ACHN (cell line): ENCODE data around the gene MLPH.

Experiments used
- DNase-seq: peaks from one replicate; pipeline ENCODE4 v3.0.0-alpha.2; 2015
- in situ Hi-C: cut with HindIII; loops from 2 replicates; pipeline ENCODE4 v1.10.0; 2017; ENCODE audit warnings: low sequenced_read_pairs, low pct_ligation_motif_present, low pct_unique_long_range_greater_than_20kb

Gene MLPH, protein sequence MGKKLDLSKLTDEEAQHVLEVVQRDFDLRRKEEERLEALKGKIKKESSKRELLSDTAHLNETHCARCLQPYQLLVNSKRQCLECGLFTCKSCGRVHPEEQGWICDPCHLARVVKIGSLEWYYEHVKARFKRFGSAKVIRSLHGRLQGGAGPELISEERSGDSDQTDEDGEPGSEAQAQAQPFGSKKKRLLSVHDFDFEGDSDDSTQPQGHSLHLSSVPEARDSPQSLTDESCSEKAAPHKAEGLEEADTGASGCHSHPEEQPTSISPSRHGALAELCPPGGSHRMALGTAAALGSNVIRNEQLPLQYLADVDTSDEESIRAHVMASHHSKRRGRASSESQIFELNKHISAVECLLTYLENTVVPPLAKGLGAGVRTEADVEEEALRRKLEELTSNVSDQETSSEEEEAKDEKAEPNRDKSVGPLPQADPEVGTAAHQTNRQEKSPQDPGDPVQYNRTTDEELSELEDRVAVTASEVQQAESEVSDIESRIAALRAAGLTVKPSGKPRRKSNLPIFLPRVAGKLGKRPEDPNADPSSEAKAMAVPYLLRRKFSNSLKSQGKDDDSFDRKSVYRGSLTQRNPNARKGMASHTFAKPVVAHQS

DNA sequence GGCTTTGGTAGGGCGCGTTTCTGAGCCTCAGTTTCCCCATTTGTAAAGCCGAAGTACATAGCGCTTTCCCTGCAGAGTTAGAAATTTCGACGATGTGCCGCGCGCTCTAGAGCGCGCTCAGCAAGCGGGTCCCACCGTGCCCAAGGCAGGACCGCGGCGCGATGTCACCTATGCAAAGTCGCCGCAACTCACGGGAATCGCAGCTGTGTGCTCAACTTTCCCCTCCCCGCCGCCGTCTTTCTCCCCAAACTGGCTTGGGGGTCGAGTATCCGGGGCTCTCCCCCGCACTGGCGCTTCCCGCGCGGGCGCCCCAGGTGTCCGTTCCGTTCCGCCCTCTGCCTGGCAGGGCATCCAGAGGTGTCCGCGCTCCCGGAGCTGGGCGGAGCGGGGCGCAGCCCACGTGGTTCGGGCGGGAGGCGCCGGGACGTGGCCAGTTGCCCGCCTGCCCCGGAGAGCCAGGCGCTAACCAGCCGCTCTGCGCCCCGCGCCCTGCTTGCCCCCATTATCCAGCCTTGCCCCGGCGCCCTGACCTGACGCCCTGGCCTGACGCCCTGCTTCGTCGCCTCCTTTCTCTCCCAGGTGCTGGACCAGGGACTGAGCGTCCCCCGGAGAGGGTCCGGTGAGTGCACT is at the start of gene MLPH:
Gene MLPH (plus strand): TSS at position 433 of the 630 bp plus-strand sequence. CDS start 6,176 bp downstream, outside the sequence.
- in situ Hi-C loops = no loop called here
- DNase-seq = peak; percentile 50

DNA sequence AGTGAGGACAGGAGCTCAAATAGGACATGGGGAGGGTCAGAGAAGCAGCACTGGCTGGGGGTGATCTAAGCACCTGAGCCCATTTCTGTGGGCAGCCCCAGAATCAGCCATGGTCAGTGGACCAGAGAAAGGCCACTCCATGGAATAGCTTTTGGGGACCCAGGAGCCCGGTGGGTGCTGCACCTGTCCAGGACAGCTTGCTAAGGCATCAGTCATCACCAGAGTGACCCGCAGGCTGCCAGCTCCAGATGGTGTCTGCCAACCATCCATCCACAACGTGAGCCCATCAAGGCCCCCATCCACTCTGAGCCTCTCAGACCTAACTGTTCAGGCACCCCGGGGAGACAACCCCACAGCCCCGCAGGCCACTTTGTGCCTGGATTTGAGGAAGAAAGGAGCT is 49.5 kb upstream of the MLPH start:
- no peak for DNase-seq
- in situ Hi-C loops = no loop called here

DNA sequence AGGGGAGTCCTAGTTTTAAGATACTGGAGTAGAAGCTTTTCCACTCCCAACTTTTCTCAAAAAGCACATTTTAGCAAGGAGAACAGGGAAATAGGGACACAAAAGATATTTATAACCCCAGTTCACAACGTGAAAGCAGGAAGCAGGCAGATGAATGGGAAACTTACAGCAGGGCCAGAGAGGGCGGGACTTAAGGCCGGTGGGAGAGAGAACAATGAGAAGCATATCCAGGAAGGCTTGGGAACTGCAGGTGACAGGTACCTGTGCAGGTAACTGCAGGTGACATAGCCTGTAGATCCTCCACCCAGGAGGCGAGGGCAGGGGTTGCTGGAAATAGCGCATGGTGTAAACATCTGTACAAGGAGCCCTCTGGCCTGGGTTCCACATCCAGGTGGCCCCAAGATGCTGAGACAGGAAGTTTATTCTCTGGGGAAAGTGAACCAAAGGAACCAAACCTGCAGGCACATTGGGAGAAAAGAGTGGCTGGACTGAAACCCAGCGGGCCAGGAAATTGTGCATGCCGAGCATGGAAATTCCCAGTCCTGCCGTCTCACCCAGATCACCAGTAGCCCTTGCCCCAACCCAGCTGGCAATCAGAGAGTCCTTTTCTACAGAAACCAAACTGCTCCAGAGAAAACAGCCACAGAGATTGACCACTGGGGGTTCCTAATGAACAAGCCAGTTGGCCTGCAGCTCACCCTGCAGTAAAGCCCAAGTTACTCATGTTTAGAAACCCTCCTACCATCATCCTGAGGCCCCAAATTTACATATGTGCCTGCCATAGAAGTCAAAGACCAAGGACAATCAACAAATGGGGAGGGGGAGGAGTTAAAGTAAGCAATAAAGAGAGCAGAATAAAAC is 48.7 kb upstream of the MLPH start:
- DNase-seq = no peak
- in situ Hi-C loops = no loop called here

DNA sequence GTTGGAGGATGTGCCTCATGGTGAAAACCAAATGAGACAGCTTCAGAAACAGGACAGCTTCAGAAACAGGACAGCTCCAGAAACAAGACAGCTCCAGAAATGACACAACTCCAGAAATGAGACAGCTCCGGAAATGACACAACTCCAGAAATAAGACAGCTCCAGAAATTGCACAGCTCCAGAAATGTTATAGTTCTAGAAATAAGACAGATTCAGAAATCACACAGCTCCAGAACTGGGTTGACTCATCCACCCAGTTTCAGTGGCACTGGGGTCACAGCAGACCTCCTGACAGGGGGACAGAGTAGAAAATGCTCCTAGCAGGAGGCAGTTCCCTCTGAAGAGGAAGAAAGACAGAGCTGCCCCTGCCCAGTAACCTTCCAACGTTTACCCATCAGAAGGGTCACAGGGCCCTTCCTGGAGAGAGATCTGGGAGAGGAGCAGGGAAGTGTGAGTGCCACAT is 46.2 kb upstream of the MLPH start:
- DNase-seq = no peak

DNA sequence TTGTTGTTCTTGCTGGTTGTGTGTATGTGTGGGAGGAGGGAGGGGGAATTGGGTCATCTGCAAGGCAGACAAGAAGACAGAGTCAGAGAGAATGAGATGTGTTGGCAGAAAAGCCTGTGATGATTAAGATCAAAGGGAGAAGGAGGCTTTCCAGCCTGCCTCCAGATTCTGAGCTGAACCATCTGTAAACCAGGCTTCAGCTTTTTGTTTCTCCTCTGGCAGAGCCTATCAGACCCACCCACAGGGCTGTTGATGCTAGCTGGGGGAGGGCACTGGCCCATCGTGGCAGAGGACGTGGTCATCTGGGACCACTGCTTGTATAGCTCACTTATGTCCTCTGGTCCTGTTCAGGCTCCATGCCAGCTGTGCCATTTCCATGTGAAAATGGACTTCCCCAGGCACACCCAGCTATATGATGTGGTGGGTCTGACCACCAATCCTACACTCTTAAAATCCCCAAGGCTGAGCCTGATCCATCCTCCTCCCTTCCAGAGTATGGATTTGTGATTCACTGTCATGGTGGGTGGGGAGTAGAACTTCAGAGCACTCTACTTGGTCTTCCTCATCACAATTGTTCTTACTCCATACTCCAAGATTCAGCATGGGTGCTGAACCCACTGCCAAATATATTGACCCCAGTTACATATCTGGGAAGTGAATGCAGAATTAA is 45.3 kb upstream of the MLPH start:
- no peak for DNase-seq
- in situ Hi-C loops = no loop called here

More for the DNA sequence above, 46.2 kb upstream of the MLPH start:
- in situ Hi-C loops = no loop called here

DNA sequence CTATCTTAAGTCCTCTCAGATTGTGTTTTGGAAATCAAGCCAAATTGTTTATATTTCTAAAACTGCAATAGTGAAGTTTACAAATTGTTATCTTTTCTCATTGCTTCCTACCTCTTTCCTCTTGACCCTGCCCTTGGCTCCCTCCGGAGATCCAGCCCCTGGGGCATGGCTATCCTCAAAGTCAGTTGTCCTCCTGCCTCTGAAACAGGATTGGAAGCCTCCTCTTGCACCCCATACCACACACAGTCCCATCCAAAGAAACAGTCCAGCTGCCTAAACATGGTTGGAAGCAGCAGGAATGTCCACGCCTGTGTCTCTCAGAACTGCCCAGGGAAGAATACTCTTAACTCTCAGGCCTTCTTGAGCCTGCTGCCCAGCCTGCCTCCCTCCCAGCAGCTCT is 43.0 kb upstream of the MLPH start:
- in situ Hi-C loops = no loop called here
- DNase-seq = no peak

DNA sequence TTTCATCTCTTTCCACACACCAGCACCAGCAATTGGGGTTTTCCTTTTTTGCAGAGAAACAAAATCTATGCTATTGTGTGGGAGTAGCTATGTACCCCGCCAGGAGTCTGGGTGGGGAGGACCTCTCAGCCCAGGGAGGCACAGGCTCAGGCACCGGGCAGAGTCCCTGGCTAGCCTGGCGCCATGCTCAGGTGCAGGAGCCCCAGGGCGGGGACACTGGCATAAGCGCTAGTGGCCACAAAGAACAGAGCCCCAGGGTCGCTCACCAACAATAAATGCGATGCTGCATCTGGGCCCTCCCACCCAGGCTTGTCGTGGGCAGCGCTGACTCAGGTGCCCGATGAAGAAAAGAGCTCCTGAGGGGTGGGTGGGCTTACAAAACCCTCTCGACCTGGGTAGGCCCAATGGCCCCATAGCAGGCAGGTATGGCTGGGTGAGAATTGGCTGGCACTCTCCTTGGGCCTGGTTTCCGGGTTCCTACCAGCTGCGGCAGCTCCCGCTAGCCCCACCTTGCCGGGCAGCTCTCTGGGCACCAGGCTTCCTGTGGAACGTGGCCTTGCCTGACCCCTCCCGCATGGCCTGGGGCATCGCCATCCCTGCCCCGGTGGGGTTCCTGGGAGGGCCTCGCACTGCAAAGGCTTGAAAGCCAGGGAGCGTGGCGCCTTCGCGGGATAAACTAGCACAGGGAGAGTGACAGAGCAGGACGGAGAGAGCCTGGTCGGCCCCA is 41.3 kb upstream of the MLPH start:
- in situ Hi-C loops = no loop called here
- no peak for DNase-seq

DNA sequence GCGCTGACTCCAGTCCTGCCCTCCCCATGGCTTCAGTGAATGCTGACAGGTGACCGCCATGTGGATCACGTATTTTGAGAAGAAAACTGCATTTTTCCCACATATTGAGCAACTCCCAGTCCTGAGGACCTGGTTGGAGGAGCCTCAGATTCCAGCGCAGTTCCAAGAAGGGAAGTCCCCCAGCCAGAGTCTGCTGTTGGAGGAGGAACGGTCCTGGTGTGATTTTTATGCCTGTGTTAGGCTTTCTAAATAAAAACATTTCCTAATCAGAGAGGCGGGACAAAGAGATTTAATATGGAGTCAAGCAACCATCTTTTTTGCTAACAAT is 40.7 kb upstream of the MLPH start:
- DNase-seq = no peak
- in situ Hi-C loops = no loop called here

DNA sequence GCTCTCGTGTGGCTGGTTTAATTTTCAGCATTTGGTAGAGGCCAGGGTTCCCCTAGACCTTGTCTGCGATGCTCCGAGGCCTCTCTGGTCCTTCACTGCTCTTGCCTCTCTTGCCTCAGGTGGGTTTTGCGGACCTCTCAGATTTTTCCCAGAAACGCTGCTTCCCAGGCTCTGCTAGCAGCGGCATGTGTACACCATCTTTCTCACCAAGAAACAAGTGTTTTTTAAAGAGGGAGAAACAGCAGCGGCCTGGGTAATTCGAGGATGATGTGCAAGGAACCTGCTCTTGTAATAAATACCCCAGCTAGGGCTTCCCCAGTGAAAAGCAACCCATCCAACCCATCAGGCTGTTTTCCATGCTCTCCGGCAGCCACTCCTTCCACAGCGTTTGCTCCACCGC is 39.6 kb upstream of the MLPH start:
- in situ Hi-C loops = no loop called here
- DNase-seq = no peak

DNA sequence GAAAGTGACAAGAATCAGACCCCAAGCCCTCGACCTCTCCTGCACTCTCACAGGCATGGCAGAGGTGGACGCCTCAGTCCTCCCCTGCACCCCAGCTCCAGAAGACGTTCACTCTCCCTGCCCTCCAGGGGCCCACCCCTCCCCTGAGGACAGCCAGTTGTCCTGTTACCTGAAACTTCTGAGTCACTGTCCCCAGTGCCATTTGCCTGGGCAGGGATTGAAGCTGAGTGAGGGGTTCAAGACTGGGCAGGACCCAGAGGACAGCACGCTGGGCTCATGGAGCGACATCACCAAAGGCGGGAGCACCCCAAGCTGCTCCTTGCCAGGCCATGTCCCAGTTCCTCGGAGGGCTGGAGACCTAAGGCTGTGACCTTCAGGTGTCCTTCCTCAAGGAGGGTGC is 38.9 kb upstream of the MLPH start:
- no peak for DNase-seq
- in situ Hi-C loops = no loop called here

DNA sequence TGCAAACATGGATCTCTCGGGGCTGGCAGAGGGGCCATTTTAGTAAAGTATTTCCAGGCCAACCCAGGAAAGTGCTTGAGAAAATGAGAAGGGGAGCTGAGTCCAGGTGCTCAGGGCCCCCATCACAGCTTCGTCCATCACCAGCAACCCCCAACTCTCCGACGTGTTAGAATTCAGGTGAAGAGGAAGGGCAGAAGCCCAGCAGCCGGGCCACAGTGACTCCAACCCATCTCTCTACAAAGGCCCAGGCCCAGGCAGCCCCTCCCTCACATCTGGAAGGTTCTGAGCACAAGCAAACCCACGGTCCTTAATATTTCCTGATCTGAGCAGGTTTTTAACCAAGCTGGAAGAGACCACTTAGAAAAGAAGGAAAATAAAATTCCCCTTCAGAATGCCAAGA is 38.4 kb upstream of the MLPH start:
- DNase-seq = no peak
- in situ Hi-C loops = no loop called here

DNA sequence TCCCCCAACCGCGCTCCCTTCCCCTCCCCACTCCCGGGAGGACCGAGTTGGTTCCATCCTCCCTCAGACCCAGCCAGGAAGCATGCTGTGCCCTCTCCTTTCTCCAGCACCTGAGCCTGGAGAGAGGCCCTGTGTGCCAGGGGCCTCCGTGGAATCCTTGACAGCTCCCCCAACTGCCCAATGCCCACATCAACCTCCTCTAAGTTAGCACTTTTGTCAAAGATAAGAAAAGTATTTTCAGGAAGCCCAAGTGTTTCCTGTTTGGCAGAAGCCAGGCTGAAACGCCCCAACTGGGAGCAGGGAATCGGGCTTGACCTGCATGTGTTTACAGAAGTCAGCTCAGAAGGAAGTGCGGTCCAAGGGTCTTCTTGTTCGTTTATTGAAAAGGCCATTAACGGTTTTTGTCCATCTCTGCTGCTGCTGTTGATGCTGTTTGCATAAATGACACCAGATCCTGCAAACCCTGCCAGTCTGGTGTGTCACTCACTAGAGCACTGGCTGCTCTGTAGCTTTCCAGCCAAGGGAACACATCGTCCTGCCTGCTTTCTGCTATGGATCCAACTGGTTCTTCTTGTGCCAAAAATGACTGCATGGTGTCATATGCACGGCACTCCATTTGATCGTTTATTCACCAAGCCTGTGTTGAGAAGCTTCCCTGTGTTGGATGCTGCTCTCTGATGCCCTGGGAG is 37.7 kb upstream of the MLPH start:
- DNase-seq = no peak
- in situ Hi-C loops = no loop called here

DNA sequence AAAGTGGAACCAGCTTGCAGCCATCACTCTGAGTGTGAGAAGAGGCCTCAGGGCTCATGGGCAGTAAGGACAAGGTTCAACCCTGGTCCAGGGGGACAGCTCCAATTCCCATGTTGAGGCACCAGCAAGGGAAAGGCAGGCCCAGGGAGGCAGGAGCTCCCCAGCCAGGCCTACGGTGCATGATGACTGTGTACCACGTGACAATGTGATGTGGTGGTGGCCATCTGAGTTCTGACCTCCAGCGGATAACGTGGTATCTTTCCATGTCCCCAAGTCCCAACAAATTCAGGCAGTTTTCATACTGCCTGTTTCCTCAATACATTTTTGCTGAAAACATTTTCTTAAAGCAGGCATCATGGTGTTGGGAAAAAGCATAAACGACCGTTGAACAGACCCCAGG is 36.9 kb upstream of the MLPH start:
- in situ Hi-C loops = no loop called here
- no peak for DNase-seq

DNA sequence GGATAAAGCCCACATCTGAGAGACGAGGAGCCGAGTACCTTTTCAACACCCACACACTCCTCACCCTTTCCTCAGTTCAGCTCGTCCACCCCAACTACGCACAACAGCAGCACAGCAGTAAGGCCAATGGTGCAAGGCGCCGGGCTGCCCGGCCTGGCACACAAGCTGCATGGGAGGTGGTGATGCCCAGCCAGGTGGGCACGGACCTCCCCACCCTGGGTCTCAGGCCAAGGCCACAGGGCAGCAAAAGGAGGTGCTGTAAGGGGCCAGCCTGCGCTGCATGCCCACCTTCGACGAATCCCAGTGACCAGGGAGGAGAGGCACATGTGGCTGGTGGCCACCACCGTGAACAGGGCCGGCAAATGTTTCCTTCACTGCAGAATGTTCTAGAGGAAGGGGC is 36.5 kb upstream of the MLPH start:
- in situ Hi-C loops = no loop called here
- no peak for DNase-seq

DNA sequence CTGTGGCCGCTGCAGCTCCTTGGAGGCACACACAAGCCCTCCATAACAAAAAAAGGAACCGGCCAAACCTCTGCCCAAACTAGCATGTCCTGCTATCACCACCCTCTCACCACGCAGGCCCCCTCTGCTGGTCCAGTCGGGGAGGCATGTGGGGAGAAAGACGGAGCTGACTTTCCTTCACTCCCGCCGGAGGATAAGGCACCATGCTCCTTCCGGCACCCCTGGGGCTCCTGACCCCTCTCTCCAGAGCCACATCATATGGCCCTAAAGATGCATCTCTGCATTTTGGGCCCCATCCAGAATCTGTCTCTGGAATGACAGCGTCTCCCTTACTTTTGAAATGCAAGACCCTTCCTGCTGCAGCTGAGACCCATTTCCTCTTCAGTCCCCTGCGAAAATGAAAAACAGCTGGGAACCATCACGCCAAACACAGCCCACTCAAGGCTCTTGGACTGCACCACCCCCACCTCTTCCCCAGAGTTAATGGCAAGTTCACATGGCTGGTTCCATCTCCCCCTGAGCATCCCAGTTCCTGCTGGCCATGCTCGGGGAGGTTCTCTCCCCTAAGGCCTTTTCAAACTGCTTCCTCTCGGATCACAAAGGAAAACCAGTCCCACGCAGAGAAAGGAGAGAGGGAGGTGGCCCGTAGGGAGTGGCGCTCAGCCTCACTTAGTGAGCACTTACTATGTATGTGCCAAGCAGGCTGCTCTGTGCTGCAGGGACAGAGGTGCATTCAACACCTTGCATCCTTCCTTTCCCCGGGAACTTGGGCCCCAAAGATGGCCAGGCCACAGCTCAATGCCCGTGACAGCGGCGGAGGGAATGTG is 35.2 kb upstream of the MLPH start:
- in situ Hi-C loops = no loop called here
- DNase-seq = no peak

DNA sequence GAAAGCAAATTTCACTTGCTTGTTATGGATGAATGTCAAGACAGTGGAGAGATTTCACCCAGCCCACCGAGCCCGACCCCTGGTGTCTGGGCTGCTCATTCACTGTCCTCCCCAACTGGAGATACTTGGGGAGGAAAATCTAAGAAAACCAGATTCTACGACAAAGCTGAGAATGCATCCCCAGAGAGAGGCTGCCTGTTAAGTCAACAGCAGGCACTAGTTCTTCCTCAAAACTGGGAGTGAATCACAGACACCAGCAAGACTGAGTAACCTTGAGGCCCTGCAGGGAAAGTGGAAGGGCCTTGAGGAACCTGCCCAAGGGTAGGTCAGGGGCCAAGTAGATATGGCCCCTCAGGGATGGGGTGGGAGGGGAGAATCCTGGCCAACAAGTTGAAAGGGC is 34.2 kb upstream of the MLPH start:
- in situ Hi-C loops = no loop called here
- no peak for DNase-seq

DNA sequence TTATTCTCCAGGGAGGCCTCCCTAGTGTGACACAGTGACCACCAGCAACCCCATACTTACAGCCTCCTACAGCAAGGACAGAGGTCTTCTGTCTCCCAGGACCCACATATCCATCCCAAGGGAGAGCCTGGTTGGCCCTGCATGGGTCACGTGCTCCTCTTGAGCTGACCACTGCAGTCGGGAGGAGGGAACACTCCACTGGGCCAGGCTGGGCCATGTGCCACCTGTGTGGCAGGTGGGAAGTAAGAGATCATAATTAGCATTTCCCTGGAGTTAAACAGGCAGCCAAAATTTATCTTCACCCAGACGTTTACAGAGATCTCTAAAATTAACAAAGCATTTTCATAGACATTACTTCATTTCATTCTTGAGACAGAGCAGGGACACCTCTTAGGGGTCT is 33.4 kb upstream of the MLPH start:
- in situ Hi-C loops = no loop called here
- DNase-seq = no peak
